HL-60 (cell line): ENCODE data around the gene SH3RF2.

ENCODE experiments used
- DNase-seq, 2 experiments: peaks; one replicate each; pipeline ENCODE4 v3.0.0-alpha.2; 2010 to 2020; ENCODE audit warnings: low read depth in 1 of 2, low spot score in 1 of 2
- H3K27ac ChIP-seq: fragments of 250-450 bp; sonication (Bioruptor Pico); replicated peaks from 2 replicates; pipeline ENCODE4 v1.5.1; 2020; ENCODE audit warnings: mild to moderate bottlenecking, moderate library complexity
- H3K27me3 ChIP-seq: fragments of 250-450 bp; sonication (Bioruptor Pico); 2 replicates; pipeline ENCODE4 v1.5.1; 2021; ENCODE audit warnings: mild to moderate bottlenecking, moderate library complexity; ENCODE audit not compliant: insufficient read depth, poor library complexity, severe bottlenecking
- H3K4me3 ChIP-seq: replicated peaks from 2 replicates; pipeline ENCODE4 v1.5.1; 2011; ENCODE audit warnings: mild to moderate bottlenecking, control low read depth, low read length; ENCODE audit not compliant: insufficient read depth
- CTCF ChIP-seq: IDR thresholded peaks from one replicate; pipeline ENCODE4 v1.5.1; 2011; ENCODE audit warnings: low read length, control low read depth, inconsistent platforms; ENCODE audit not compliant: insufficient read depth
- GABPA ChIP-seq: IDR thresholded peaks from 2 replicates; pipeline ENCODE4 v1.6.1; 2012; ENCODE audit warnings: low read depth
- POLR2AphosphoS5 ChIP-seq: IDR thresholded peaks from 2 replicates; pipeline ENCODE4 v1.6.1; 2012; ENCODE audit warnings: low read depth
- REST ChIP-seq: IDR thresholded peaks from 2 replicates; pipeline ENCODE4 v1.6.1; 2012; ENCODE audit warnings: low read depth; ENCODE audit not compliant: insufficient replicate concordance
- SPI1 ChIP-seq: IDR thresholded peaks from 2 replicates; pipeline ENCODE4 v1.6.1; 2012; ENCODE audit warnings: low read depth, mild to moderate bottlenecking, borderline replicate concordance

Gene SH3RF2

GRCh38 chr5:145978708-145979107 is 42.3 kb downstream of the SH3RF2 start:
- no peaks in the 10 kb centered on the region for H3K27me3 ChIP-seq
- TF ChIP-seq REST (no peak), GABPA (no peak), POLR2AphosphoS5 (no peak), SPI1 (no peak), CTCF (no peak)
- no peak overlapping the region for H3K4me3 ChIP-seq
- H3K27ac ChIP-seq = no peak overlapping the region
- no peak for DNase-seq

GRCh38 chr5:145979270-145980223 is 43.2 kb downstream of the SH3RF2 start:
- TF ChIP-seq REST (no peak), GABPA (no peak), POLR2AphosphoS5 (no peak), SPI1 (no peak), CTCF (no peak)
- DNase-seq = no peak

GRCh38 chr5:145980259-145980658 is 43.9 kb downstream of the SH3RF2 start:
- TF ChIP-seq GABPA (no peak), POLR2AphosphoS5 (no peak), CTCF (no peak), SPI1 (no peak)
- H3K27me3 ChIP-seq = no peaks in the 10 kb centered on the region
- H3K4me3 ChIP-seq = no peak overlapping the region
- DNase-seq = no peak
- no peak overlapping the region for H3K27ac ChIP-seq

More at GRCh38 chr5:145979270-145980223, 43.2 kb downstream of the SH3RF2 start:
- Histone ChIP-seq H3K27ac (no peak overlapping the region), H3K4me3 (no peak overlapping the region), H3K27me3 (no peaks in the 10 kb centered on the region)
